WTC11 (cell line): Measurements from ENCODE around the gene ARHGEF39. TPM values are rescaled to one million over a fixed set of nuclear protein-coding genes. Genes with fewer than 3 reads are reported as not detected.
A peak's percentile ranks its signal among the peaks of the same experiment; 100 is the strongest.

Experiments used
- ATAC-seq: fragments of 200-7000 bp; cut with Tn5 transposase; 2 replicates; pipeline ENCODE4 v1.10.0; 2021; ENCODE audit warnings: mild to moderate bottlenecking, moderate library complexity
- CTCF ChIA-PET: fragments of 300-600 bp; sonication (Branson Sonifier 250); formaldehyde crosslinking; loops from one replicate; lab custom pipeline; 2021; ENCODE audit warnings: antibody characterized with exemption; lab: Charles Lee
- POLR2A ChIA-PET: fragments of 350-600 bp; sonication (Branson Sonifier 250); formaldehyde crosslinking; loops from one replicate; lab custom pipeline; 2021; ENCODE audit warnings: antibody characterized with exemption; lab: Charles Lee
- DNase-seq: peaks from one replicate; pipeline ENCODE4 v3.0.0; 2021; ENCODE audit warnings: low spot score
- H3K27ac Mint-ChIP-seq: 2 replicates; pipeline ENCODE4 v1.8.0; 2021; ENCODE audit warnings: mixed read lengths
- H3K27me3 Mint-ChIP-seq: 2 replicates; pipeline ENCODE4 v1.8.0; 2021; ENCODE audit warnings: low read depth, mild to moderate bottlenecking, moderate library complexity, mixed read lengths
- H3K36me3 Mint-ChIP-seq: 2 replicates; pipeline ENCODE4 v1.8.0; 2021; ENCODE audit warnings: mixed read lengths
- H3K4me1 Mint-ChIP-seq: 2 replicates; pipeline ENCODE4 v1.8.0; 2022; ENCODE audit warnings: mixed read lengths
- H3K4me3 Mint-ChIP-seq: 2 replicates; pipeline ENCODE4 v1.8.0; 2021; ENCODE audit warnings: mild to moderate bottlenecking, moderate library complexity, mixed read lengths
- H3K9me3 Mint-ChIP-seq: 2 replicates; pipeline ENCODE4 v1.8.0; 2021; ENCODE audit warnings: mixed read lengths
- ATF1 ChIP-seq: sonication (generic); formaldehyde crosslinking; IDR thresholded peaks from 2 replicates; pipeline ENCODE4 v1.8.1; 2023; ENCODE audit warnings: mild to moderate bottlenecking, moderate library complexity, missing genetic modification reagents
- CBFB ChIP-seq: sonication (generic); formaldehyde crosslinking; IDR thresholded peaks from 2 replicates; pipeline ENCODE4 v1.8.1; 2022; ENCODE audit warnings: mild to moderate bottlenecking, low read depth, missing genetic modification reagents
- CDX4 ChIP-seq: fragments of 250-450 bp; sonication (Bioruptor Pico); IDR thresholded peaks from 2 replicates; pipeline ENCODE4 v1.9.0; 2021; ENCODE audit warnings: moderate library complexity, mild to moderate bottlenecking, inconsistent platforms, borderline replicate concordance
- CREB1 ChIP-seq: sonication (generic); formaldehyde crosslinking; IDR thresholded peaks from 2 replicates; pipeline ENCODE4 v1.8.0; 2023; ENCODE audit warnings: mild to moderate bottlenecking, missing genetic modification reagents
- CREM ChIP-seq: sonication (generic); formaldehyde crosslinking; IDR thresholded peaks from 2 replicates; pipeline ENCODE4 v1.8.1; 2022; ENCODE audit warnings: mild to moderate bottlenecking, missing genetic modification reagents, moderate library complexity
- CTCF ChIP-seq: fragments of 200-600 bp; IDR thresholded peaks from 2 replicates; pipeline ENCODE4 v1.8.0; 2022; ENCODE audit warnings: antibody characterized with exemption
- ESRRA ChIP-seq: sonication (generic); formaldehyde crosslinking; IDR thresholded peaks from 2 replicates; pipeline ENCODE4 v1.8.1; 2022; ENCODE audit warnings: mild to moderate bottlenecking, missing genetic modification reagents, borderline replicate concordance
- FOXJ3 ChIP-seq: sonication (generic); formaldehyde crosslinking; IDR thresholded peaks from 2 replicates; pipeline ENCODE4 v1.9.0; 2021; ENCODE audit warnings: missing genetic modification reagents, mild to moderate bottlenecking, borderline replicate concordance
- FOXK1 ChIP-seq: sonication (generic); formaldehyde crosslinking; IDR thresholded peaks from 2 replicates; pipeline ENCODE4 v1.8.0; 2022; ENCODE audit warnings: mild to moderate bottlenecking, moderate library complexity, missing genetic modification reagents
- HMGA2 ChIP-seq: fragments of 250-450 bp; sonication (Bioruptor Pico); IDR thresholded peaks from 2 replicates; pipeline ENCODE4 v1.4.0; 2021; ENCODE audit warnings: mild to moderate bottlenecking, moderate library complexity
- HMGXB4 ChIP-seq: sonication (generic); formaldehyde crosslinking; IDR thresholded peaks from 2 replicates; pipeline ENCODE4 v1.8.1; 2023; ENCODE audit warnings: mild to moderate bottlenecking, moderate library complexity, missing genetic modification reagents
- JAZF1 ChIP-seq: fragments of 250-450 bp; sonication (Bioruptor Pico); IDR thresholded peaks from 2 replicates; pipeline ENCODE4 v1.9.0; 2021; ENCODE audit warnings: moderate library complexity, mild to moderate bottlenecking, inconsistent platforms
- SOX15 ChIP-seq: fragments of 250-450 bp; sonication (Bioruptor Pico); IDR thresholded peaks from 2 replicates; pipeline ENCODE4 v1.9.0; 2021; ENCODE audit warnings: mild to moderate bottlenecking
- ZNF121 ChIP-seq: sonication (generic); formaldehyde crosslinking; IDR thresholded peaks from 2 replicates; pipeline ENCODE4 v1.8.0; 2023; ENCODE audit warnings: missing genetic modification reagents
- total RNA-seq: library from RNA; stranded (reverse); gene quantifications from 3 replicates; pipeline ENCODE4 v1.2.3, GENCODE V29; 2021
- TF ChIP-seq, protein P1 (sequence below): sonication (generic); formaldehyde crosslinking; IDR thresholded peaks from 2 replicates; pipeline ENCODE4 v1.8.0; 2022; ENCODE audit warnings: missing genetic modification reagents
- TF ChIP-seq, protein P2 (sequence below): sonication (generic); formaldehyde crosslinking; IDR thresholded peaks from 2 replicates; pipeline ENCODE4 v1.8.1; 2022; ENCODE audit warnings: mild to moderate bottlenecking, missing genetic modification reagents, moderate library complexity, borderline replicate concordance

Gene ARHGEF39
- total RNA-seq, 1 experiment from 2014 or later, result 23.8 TPM

DNA sequence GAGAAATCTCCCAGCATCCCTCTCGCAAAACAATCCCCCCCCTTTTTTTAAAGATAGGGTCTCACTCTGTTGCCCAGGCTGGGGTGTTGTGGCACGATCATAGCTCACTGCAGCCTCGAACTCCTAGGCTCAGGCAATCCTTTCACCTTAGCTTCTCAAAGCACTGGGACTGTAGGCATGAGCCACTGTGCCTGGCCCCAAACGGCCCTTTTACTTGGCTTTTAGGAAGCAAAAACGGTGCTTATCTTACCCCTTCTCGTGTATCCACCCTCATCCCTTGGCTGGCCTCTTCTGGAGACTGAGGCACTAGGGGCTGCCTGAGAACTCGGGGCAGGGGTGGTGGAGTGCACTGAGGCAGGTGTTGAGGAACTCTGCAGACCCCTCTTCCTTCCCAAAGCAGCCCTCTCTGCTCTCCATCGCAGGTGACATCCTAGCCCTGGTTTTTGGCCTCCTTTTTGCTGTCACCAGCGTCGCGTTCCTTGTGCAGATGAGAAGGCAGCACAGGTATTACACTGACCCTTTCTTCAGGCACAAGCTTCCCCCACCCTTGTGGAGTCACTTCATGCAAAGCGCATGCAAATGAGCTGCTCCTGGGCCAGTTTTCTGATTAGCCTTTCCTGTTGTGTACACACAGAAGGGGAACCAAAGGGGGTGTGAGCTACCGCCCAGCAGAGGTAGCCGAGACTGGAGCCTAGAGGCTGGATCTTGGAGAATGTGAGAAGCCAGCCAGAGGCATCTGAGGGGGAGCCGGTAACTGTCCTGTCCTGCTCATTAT, 15.5 kb upstream of the ARHGEF39 start:
- Mint-ChIP-seq H3K36me3 (peaks cover 31% of the 10 kb centered on the region), H3K4me1 (peaks cover 15% of the 10 kb centered on the region), H3K27ac (peak overlapping the region; percentile 78), H3K4me3 (no peak overlapping the region), H3K9me3 (no peaks in the 10 kb centered on the region), H3K27me3 (peaks cover 8% of the 10 kb centered on the region)
- ATAC-seq (peak; percentile 79), DNase-seq (peak; percentile 70)
- POLR2A ChIA-PET, result interaction anchor here (1.0 to 1.9 kb wide), 4 partner anchors 10 to 47 kb away, joined by 4 to 14 read pairs (median 6); partner anchors contain the start of genes ARHGEF39 and TPM2
- CTCF ChIA-PET, result interaction anchor here (0.9 to 2.4 kb wide), 12 partner anchors 8 to 781 kb away, joined by 3 to 24 read pairs (median 8); partner anchors contain the start of genes ARHGEF39, CCDC107, RMRP and TPM2
- TF ChIP-seq, protein P1, sequence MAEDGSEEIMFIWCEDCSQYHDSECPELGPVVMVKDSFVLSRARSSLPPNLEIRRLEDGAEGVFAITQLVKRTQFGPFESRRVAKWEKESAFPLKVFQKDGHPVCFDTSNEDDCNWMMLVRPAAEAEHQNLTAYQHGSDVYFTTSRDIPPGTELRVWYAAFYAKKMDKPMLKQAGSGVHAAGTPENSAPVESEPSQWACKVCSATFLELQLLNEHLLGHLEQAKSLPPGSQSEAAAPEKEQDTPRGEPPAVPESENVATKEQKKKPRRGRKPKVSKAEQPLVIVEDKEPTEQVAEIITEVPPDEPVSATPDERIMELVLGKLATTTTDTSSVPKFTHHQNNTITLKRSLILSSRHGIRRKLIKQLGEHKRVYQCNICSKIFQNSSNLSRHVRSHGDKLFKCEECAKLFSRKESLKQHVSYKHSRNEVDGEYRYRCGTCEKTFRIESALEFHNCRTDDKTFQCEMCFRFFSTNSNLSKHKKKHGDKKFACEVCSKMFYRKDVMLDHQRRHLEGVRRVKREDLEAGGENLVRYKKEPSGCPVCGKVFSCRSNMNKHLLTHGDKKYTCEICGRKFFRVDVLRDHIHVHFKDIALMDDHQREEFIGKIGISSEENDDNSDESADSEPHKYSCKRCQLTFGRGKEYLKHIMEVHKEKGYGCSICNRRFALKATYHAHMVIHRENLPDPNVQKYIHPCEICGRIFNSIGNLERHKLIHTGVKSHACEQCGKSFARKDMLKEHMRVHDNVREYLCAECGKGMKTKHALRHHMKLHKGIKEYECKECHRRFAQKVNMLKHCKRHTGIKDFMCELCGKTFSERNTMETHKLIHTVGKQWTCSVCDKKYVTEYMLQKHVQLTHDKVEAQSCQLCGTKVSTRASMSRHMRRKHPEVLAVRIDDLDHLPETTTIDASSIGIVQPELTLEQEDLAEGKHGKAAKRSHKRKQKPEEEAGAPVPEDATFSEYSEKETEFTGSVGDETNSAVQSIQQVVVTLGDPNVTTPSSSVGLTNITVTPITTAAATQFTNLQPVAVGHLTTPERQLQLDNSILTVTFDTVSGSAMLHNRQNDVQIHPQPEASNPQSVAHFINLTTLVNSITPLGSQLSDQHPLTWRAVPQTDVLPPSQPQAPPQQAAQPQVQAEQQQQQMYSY (CRISPR knock-in tag), result no peak
- TF ChIP-seq ZNF121 (CRISPR knock-in tag), result peak; percentile 87

DNA sequence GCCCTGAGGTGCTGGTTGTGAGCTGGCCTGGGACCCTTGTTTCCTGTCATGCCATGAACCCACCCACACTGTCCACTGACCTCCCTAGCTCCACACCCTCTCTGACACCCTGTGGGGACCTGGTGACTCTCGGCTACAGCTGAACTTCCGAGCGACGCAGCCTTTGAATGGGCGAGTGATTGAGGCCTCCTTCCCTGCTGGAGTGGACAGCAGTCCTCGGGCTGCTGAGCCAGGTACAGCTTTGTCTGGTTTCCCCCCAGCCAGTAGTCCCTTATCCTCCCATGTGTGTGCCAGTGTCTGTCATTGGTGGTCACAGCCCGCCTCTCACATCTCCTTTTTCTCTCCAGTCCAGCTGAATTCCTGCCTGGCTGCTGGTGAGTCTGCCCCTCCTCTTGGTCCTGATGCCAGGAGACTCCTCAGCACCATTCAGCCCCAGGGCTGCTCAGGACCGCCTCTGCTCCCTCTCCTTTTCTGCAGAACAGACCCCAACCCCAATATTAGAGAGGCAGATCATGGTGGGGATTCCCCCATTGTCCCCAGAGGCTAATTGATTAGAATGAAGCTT, 14.9 kb upstream of the ARHGEF39 start:
- H3K27ac Mint-ChIP-seq, result no peak overlapping the region
- no peaks in the 10 kb centered on the region for H3K9me3 Mint-ChIP-seq
- TF ChIP-seq CBFB (CRISPR knock-in tag), result no peak
- DNase-seq (no peak), ATAC-seq (no peak)
- H3K36me3 Mint-ChIP-seq, result peaks cover 27% of the 10 kb centered on the region
- ChIA-PET POLR2A (interaction anchor here (0.9 to 1.9 kb wide), 3 partner anchors 11 to 48 kb away, joined by 3 to 9 read pairs (median 4); partner anchors contain the start of gene ARHGEF39), CTCF (interaction anchor here (1.0 to 2.4 kb wide), 11 partner anchors 9 to 80 kb away, joined by 3 to 24 read pairs (median 9); partner anchors contain the start of genes ARHGEF39, CCDC107, RMRP and TPM2)
- no peak overlapping the region for H3K4me3 Mint-ChIP-seq
- peaks cover 15% of the 10 kb centered on the region for H3K4me1 Mint-ChIP-seq
- H3K27me3 Mint-ChIP-seq, result peaks cover 13% of the 10 kb centered on the region

DNA sequence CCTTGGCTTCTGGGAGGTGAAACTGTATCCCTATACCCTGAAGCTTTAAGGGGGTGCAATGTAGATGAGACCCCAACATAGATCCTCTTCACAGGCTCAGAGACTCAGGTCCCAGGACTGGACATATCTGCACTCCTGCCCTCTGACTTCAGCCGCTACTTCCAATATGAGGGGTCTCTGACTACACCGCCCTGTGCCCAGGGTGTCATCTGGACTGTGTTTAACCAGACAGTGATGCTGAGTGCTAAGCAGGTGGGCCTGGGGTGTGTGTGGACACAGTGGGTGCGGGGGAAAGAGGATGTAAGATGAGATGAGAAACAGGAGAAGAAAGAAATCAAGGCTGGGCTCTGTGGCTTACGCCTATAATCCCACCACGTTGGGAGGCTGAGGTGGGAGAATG, 14.1 kb upstream of the ARHGEF39 start:
- DNase-seq, result no peak
- Mint-ChIP-seq H3K27me3 (peaks cover 20% of the 10 kb centered on the region), H3K36me3 (peaks cover 21% of the 10 kb centered on the region), H3K27ac (no peak overlapping the region), H3K4me3 (no peak overlapping the region), H3K9me3 (no peaks in the 10 kb centered on the region), H3K4me1 (peaks cover 19% of the 10 kb centered on the region)
- TF ChIP-seq FOXK1 (no peak), CDX4 (CRISPR knock-in tag) (no peak), CREB1 (no peak), ESRRA (no peak)
- POLR2A ChIA-PET, result interaction anchor here (0.9 kb wide), 1 partner anchor 12 kb away, joined by 3 read pairs; no protein-coding TSS in a partner anchor
- ATAC-seq, result no peak
- CTCF ChIA-PET, result interaction anchor here (1.1 to 2.3 kb wide), 3 partner anchors 15 to 79 kb away, joined by 3 to 24 read pairs (median 12); partner anchors contain the start of gene ARHGEF39

GRCh38 chr9:35675732-35676392, 10.9 kb upstream of the ARHGEF39 start:
- peak overlapping the region; percentile 69 for H3K4me3 Mint-ChIP-seq
- peak; percentile 95 for DNase-seq
- no peak for TF ChIP-seq CTCF
- TF ChIP-seq CREM (CRISPR knock-in tag), result no peak
- TF ChIP-seq, protein P2, sequence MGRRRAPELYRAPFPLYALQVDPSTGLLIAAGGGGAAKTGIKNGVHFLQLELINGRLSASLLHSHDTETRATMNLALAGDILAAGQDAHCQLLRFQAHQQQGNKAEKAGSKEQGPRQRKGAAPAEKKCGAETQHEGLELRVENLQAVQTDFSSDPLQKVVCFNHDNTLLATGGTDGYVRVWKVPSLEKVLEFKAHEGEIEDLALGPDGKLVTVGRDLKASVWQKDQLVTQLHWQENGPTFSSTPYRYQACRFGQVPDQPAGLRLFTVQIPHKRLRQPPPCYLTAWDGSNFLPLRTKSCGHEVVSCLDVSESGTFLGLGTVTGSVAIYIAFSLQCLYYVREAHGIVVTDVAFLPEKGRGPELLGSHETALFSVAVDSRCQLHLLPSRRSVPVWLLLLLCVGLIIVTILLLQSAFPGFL (CRISPR knock-in tag), result no peak
- no peak for TF ChIP-seq HMGA2
- TF ChIP-seq SOX15 (CRISPR knock-in tag), result no peak
- TF ChIP-seq ATF1 (CRISPR knock-in tag), result peak; percentile 54; the same call in 1 of the 2 replicates
- no peak for TF ChIP-seq FOXJ3
- no peak for TF ChIP-seq JAZF1
- no peak for TF ChIP-seq HMGXB4

More at GRCh38 chr9:35675732-35676392, 10.9 kb upstream of the ARHGEF39 start:
- Mint-ChIP-seq H3K27me3 (peaks cover 30% of the 10 kb centered on the region), H3K36me3 (no peaks in the 10 kb centered on the region), H3K27ac (no peak overlapping the region), H3K9me3 (no peaks in the 10 kb centered on the region), H3K4me1 (peaks cover 15% of the 10 kb centered on the region)
- peak; percentile 92 for ATAC-seq
- POLR2A ChIA-PET, result interaction anchor here (0.9 to 2.2 kb wide), 8 partner anchors 10 to 76 kb away, joined by 3 to 21 read pairs (median 5); partner anchors contain the start of genes ARHGEF39, CCDC107, CREB3 and RMRP
- CTCF ChIA-PET, result interaction anchor here (0.5 to 4.5 kb wide), 23 partner anchors 11 to 1084 kb away, joined by 3 to 41 read pairs (median 5); partner anchors contain the start of genes ARHGEF39, CCDC107, RMRP and TPM2
